ENCODE data around the gene FAM107B. TPM values are rescaled to one million over a fixed set of nuclear protein-coding genes. Genes with fewer than 3 reads are reported as not detected.

FAM107B gene
- total and polyA plus RNA-seq, 8 donors = 22.6 to 105 (median 54.5) TPM

- Histone ChIP-seq H3K27me3 (no peaks in the 10 kb centered on the region), H3K4me1 (peaks cover 13 to 26% (median 18%) of the 10 kb centered on the region in 3 donors), H3K9me3 (no peaks in the 10 kb centered on the region), H3K27ac (peak overlapping the region in 2 of 4 donors; percentile 20 to 63), H3K36me3 (no peaks in the 10 kb centered on the region), H3K4me3 (no peak overlapping the region)
- FAIRE-seq (no peak), DNase-seq (no peak), ATAC-seq (peak in 2 of 4 donors; percentile 8 to 43)
- TF ChIP-seq CTCF (IDR thresholded peaks at IDR 0.05) = no peak
- 52 to 61% methylated on average over 9 of the region's 9 CpGs for WGBS, 2 donors
- intact Hi-C loops (cut with DNase I) = no loop called here
Measured at GRCh38 chr10:14673189-14673861, 101.4 kb downstream of the FAM107B start.

DNA sequence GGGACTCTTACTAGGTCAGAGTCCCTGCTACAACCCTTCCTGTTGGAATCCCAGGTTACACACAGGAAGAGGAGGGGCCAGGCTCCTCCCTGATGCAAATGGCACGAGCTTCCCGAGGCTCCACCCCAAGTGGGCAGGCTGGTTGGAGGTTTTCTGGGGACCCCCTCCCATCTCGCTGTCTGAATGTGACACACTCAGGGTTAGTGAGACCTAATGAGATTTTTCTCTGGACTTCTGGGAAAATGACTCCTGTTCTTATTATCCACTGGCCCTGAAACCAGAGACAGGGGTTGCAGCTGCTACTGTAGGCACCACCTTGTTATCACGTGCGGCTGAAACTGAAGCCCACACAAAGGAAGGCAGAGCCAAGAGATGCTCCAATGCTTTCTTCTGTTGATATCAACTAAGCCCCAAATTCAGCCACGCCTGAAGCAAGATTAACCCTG lies 103.3 kb downstream of the FAM107B start:
- Histone ChIP-seq H3K4me3 (no peak overlapping the region), H3K36me3 (no peaks in the 10 kb centered on the region), H3K4me1 (peaks cover 13 to 26% (median 18%) of the 10 kb centered on the region in 3 donors), H3K27ac (no peak overlapping the region), H3K27me3 (no peaks in the 10 kb centered on the region), H3K9me3 (no peaks in the 10 kb centered on the region)
- no peak for FAIRE-seq
- no peak for TF ChIP-seq CTCF (IDR thresholded peaks at IDR 0.05)
- no peak for ATAC-seq
- WGBS, 2 donors = 89 to 91% methylated on average over 6 of the region's 6 CpGs
- intact Hi-C loops (cut with DNase I) = no loop called here
- no peak for DNase-seq

DNA sequence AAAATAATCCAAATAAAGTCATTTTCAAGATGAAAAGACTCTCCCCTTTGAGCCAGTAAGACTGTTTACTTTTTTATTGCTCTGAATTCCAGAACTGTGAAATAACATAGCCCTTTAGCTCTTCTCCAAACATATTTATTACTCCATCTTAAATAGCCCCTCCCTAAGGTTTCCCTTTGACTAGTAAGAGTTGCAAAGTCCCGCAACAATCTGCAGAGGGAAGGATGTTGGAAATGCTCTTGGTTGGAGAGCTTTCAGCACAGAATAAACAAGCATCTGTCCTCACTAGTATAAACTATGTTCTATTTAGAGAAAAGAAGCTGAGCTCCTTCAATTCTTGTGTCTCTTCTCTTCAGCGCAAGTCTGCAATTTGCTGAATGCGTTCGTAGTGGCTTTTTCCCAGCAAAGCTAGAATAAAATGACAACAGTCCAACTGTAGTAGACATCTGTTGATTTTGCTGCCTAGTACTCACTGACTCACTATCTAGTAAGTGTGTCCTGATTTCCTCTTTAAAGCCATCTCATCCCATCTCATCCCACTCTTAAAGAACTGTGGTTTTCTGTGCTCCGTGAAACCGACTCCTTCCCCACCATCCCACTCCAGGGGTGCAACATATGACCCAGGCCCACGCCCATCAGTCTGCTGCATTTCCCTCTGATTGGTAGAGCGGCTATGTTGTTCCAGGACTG lies 104.0 kb downstream of the FAM107B start:
- no peak for DNase-seq
- peaks cover 13 to 26% (median 18%) of the 10 kb centered on the region in 3 donors for H3K4me1 ChIP-seq

GRCh38 chr10:14669576-14669975 lies 105.1 kb downstream of the FAM107B start:
- DNase-seq (no peak), FAIRE-seq (no peak), ATAC-seq (no peak)
- no peaks in the 10 kb centered on the region for H3K27me3 ChIP-seq
- H3K36me3 ChIP-seq = no peaks in the 10 kb centered on the region
- no peak overlapping the region for H3K4me3 ChIP-seq
- H3K4me1 ChIP-seq = peaks cover 12 to 20% (median 17%) of the 10 kb centered on the region in 3 donors
- 83 to 95% methylated on average over 1 of the region's 1 CpG for WGBS, 2 donors
- no peak overlapping the region for H3K27ac ChIP-seq
- intact Hi-C loops (cut with DNase I) = no loop called here
- no peak for TF ChIP-seq CTCF (IDR thresholded peaks at IDR 0.05)
- no peaks in the 10 kb centered on the region for H3K9me3 ChIP-seq

More for the DNA sequence above, 104.0 kb downstream of the FAM107B start:
- 87 to 90% methylated on average over 8 of the region's 8 CpGs for WGBS, 2 donors
- H3K27ac ChIP-seq = no peak overlapping the region
- ATAC-seq (peak in 1 of 4 donors; percentile 4), FAIRE-seq (peak; percentile 80)
- no peaks in the 10 kb centered on the region for H3K9me3 ChIP-seq
- no peaks in the 10 kb centered on the region for H3K36me3 ChIP-seq
- no peak overlapping the region for H3K4me3 ChIP-seq
- intact Hi-C loops (cut with DNase I) = no loop called here
- TF ChIP-seq CTCF (IDR thresholded peaks at IDR 0.05) = no peak
- H3K27me3 ChIP-seq = no peaks in the 10 kb centered on the region

DNA sequence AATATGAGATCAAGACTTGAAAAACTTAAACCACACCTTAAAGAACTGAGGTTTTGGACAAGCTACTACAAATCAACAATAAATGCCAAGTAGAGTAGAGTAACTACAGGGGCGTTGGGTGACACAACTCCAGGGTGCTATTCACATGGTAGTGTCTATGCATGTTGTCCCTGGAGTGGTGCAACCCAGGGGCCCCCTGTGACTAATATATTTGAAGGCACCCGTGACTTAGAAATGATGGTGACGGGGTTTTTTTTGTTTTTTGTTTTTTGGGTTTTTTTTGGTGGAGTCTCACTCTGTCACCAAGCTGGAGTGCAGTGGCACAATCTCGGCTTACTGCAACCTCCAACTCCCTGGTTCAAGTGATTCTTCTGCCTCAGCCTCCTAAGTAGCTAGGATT lies 106.9 kb downstream of the FAM107B start:
- ATAC-seq (no peak), FAIRE-seq (no peak), DNase-seq (no peak)
- no peaks in the 10 kb centered on the region for H3K9me3 ChIP-seq
- TF ChIP-seq CTCF (IDR thresholded peaks at IDR 0.05) = no peak
- no peak overlapping the region for H3K27ac ChIP-seq
- WGBS, 2 donors = 92 to 93% methylated on average over 4 of the region's 4 CpGs
- H3K4me3 ChIP-seq = no peak overlapping the region
- peaks cover 4 to 7% (median 4%) of the 10 kb centered on the region in 3 donors for H3K4me1 ChIP-seq
- no peaks in the 10 kb centered on the region for H3K27me3 ChIP-seq
- no peaks in the 10 kb centered on the region for H3K36me3 ChIP-seq
- intact Hi-C loops (cut with DNase I) = no loop called here

All from pancreas (tissue), 10 donors.